Hepatocyte (in vitro differentiated cells): Measurements from ENCODE around the gene MTPN. TPM values are rescaled to one million over a fixed set of nuclear protein-coding genes. Genes with fewer than 3 reads are reported as not detected.
A peak's percentile ranks its signal among the peaks of the same experiment; 100 is the strongest.

Source experiments
- DNase-seq: peaks from one replicate; pipeline ENCODE4 v3.0.0-alpha.2; 2016; ENCODE audit warnings: low spot score
- H2AFZ ChIP-seq: fragments of 200-600 bp; sonication (generic); 2 replicates; pipeline ENCODE4 v1.6.0; 2016; ENCODE audit warnings: antibody characterized with exemption, mild to moderate bottlenecking
- H3K27ac ChIP-seq: fragments of 200-600 bp; sonication (generic); 2 replicates; pipeline ENCODE4 v1.5.1; 2016; ENCODE audit warnings: mild to moderate bottlenecking
- H3K27me3 ChIP-seq: fragments of 200-600 bp; sonication (generic); 2 replicates; pipeline ENCODE4 v1.6.1; 2016
- H3K36me3 ChIP-seq: fragments of 200-600 bp; sonication (generic); replicated peaks from 2 replicates; pipeline ENCODE4 v1.5.1; 2016; ENCODE audit warnings: low read depth; ENCODE audit not compliant: insufficient read depth
- H3K4me1 ChIP-seq: fragments of 200-600 bp; sonication (generic); 2 replicates; pipeline ENCODE4 v1.5.1; 2016; ENCODE audit warnings: mild to moderate bottlenecking, moderate library complexity; ENCODE audit not compliant: insufficient read depth
- H3K4me2 ChIP-seq: fragments of 200-600 bp; sonication (generic); 2 replicates; pipeline ENCODE4 v1.6.0; 2016
- H3K4me3 ChIP-seq: fragments of 200-600 bp; sonication (generic); 2 replicates; pipeline ENCODE4 v1.5.1; 2016; ENCODE audit warnings: mild to moderate bottlenecking
- H3K79me2 ChIP-seq: fragments of 200-600 bp; sonication (generic); 2 replicates; pipeline ENCODE4 v1.6.0; 2017; ENCODE audit warnings: mild to moderate bottlenecking
- H3K9me2 ChIP-seq: fragments of 200-600 bp; sonication (generic); replicated peaks from 2 replicates; pipeline ENCODE4 v1.6.0; 2017; ENCODE audit warnings: mild to moderate bottlenecking; ENCODE audit not compliant: insufficient read depth
- H3K9me3 ChIP-seq: fragments of 200-600 bp; sonication (generic); 2 replicates; pipeline ENCODE4 v1.5.1; 2016; ENCODE audit warnings: low read depth, mild to moderate bottlenecking
- H4K20me1 ChIP-seq: fragments of 200-600 bp; sonication (generic); 2 replicates; pipeline ENCODE4 v1.6.0; 2016; ENCODE audit warnings: mild to moderate bottlenecking; ENCODE audit not compliant: insufficient read depth, poor library complexity, severe bottlenecking
- CTCF ChIP-seq: fragments of 200-600 bp; sonication (generic); IDR thresholded peaks from 2 replicates; pipeline ENCODE4 v1.5.1; 2016; ENCODE audit warnings: antibody characterized with exemption, mild to moderate bottlenecking; ENCODE audit not compliant: poor library complexity
- EZH2 ChIP-seq: fragments of 200-600 bp; sonication (generic); IDR thresholded peaks from 2 replicates; pipeline ENCODE4 v1.6.1; 2016; ENCODE audit warnings: antibody characterized with exemption, mild to moderate bottlenecking, borderline replicate concordance
- EZH2phosphoT487 ChIP-seq: fragments of 200-600 bp; sonication (generic); IDR thresholded peaks from one replicate; pipeline ENCODE4 v1.6.1; 2018; ENCODE audit warnings: antibody characterized with exemption, mild to moderate bottlenecking, low read depth, moderate library complexity; ENCODE audit not compliant: unreplicated experiment, severe bottlenecking
- WGBS: methylation state at CpG from one replicate; pipeline ENCODE4 v1.1.6; 2016; ENCODE audit warnings: low lambda C conversion rate; ENCODE audit errors: missing lambda C conversion rate; 5-methylcytosine and 5-hydroxymethylcytosine counted together
- polyA plus RNA-seq: library from polyadenylated mRNA; unstranded; fragments of >200 nt; fragmentation: Nextera tagmentation; extraction: Ambion mirVana; gene quantifications from 2 replicates; pipeline ENCODE4 v1.2.1, GENCODE V29; 2016
- total RNA-seq: library from RNA; depleted of rRNA; stranded (reverse); fragments of >200 nt; gene quantifications from 2 replicates; pipeline ENCODE4 v1.2.3, GENCODE V29; 2014

MTPN gene
- total RNA-seq (108 and 131 TPM in 2 replicates), polyA plus RNA-seq (32.8 and 33.5 TPM in 2 replicates)

- Histone ChIP-seq H3K4me2 (peak within 1 kb of the TSS; percentile 89), H3K4me1 (peaks cover 12% of the 10 kb centered on the region), H3K4me3 (peak within 1 kb of the TSS; percentile 67), H2AFZ (peak within 1 kb of the TSS; percentile 76), H3K27me3 (no peaks in the 10 kb centered on the region), H3K79me2 (peaks cover 48% of the 10 kb centered on the region), H3K9me2 (no peaks in the 10 kb centered on the region), H4K20me1 (peaks cover 32% of the 10 kb centered on the region), H3K36me3 (no peaks in the 10 kb centered on the region), H3K9me3 (no peaks in the 10 kb centered on the region), H3K27ac (peak within 1 kb of the TSS; percentile 83)
- peak; percentile 99 for DNase-seq
- WGBS: under 1% methylated on average over 47 of the region's 47 CpGs
- TF ChIP-seq EZH2: no peak
- no peak for TF ChIP-seq CTCF
- no peak for TF ChIP-seq EZH2phosphoT487
Observed at GRCh38 chr7:135977007-135977741, at the start of gene MTPN. Gene MTPN (minus strand): TSS chr7:135977359. CDS start chr7:135977100, 259 bp downstream.

- Histone ChIP-seq H3K9me2 (no peaks in the 10 kb centered on the region), H3K27ac (no peak overlapping the region), H2AFZ (no peak overlapping the region), H3K4me2 (no peak overlapping the region), H3K79me2 (no peaks in the 10 kb centered on the region), H4K20me1 (no peaks in the 10 kb centered on the region), H3K4me3 (no peak overlapping the region), H3K27me3 (no peaks in the 10 kb centered on the region), H3K9me3 (no peaks in the 10 kb centered on the region), H3K36me3 (no peaks in the 10 kb centered on the region), H3K4me1 (no peaks in the 10 kb centered on the region)
- no peak for DNase-seq
- no peak for TF ChIP-seq EZH2phosphoT487
- no peak for TF ChIP-seq CTCF
- no peak for TF ChIP-seq EZH2
- 86% methylated on average over 2 of the region's 2 CpGs for WGBS
Observed at GRCh38 chr7:136026209-136026608, 49.0 kb upstream of the MTPN start.

GRCh38 chr7:136023134-136023869, 46.1 kb upstream of the MTPN start:
- Histone ChIP-seq H3K27ac (no peak overlapping the region), H3K9me3 (no peaks in the 10 kb centered on the region), H3K4me1 (no peaks in the 10 kb centered on the region), H3K79me2 (no peaks in the 10 kb centered on the region), H2AFZ (no peak overlapping the region), H3K27me3 (no peaks in the 10 kb centered on the region), H3K36me3 (no peaks in the 10 kb centered on the region), H3K4me2 (no peak overlapping the region), H3K4me3 (no peak overlapping the region), H3K9me2 (no peaks in the 10 kb centered on the region), H4K20me1 (no peaks in the 10 kb centered on the region)
- 91% methylated on average over 2 of the region's 2 CpGs for WGBS
- TF ChIP-seq CTCF (no peak), EZH2phosphoT487 (no peak), EZH2 (no peak)
- DNase-seq: no peak
